ENCODE data around the gene ANXA8L1.
"Not testable (repeated sequence)": the region's sequence is repeated elsewhere in the genome, so short reads cannot be mapped to it uniquely, and the experiment has no call there.

GRCh38 chr10:46385858-46386257 is 10.3 kb downstream of the ANXA8L1 start:
- not testable (repeated sequence) for TF ChIP-seq CTCF (IDR thresholded peaks at IDR 0.05); ZFX (IDR thresholded peaks at IDR 0.05; ENCODE audit: borderline replicate concordance)
